ENCODE results near the gene DUS2.

DUS2 gene

GRCh38 chr16:68077866-68078700, 55.0 kb downstream of the DUS2 start:
- DNase-seq (ENCODE audit: low read depth): no peak

GRCh38 chr16:68078701-68079375, 55.8 kb downstream of the DUS2 start:
- DNase-seq (ENCODE audit: low read depth): no peak

DNA sequence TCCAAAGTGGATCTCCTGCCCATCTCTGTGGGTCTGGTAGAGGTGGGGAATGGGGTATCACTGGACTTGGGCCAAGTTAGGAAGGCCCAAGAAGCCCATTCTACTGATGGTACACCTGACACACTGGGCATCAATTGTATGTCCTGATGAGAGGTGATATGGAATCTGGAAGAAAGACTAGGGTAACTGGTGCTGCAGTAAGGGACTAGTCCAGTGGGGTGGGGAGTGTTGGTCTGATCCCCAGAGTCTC, 56.2 kb downstream of the DUS2 start:
- DNase-seq (ENCODE audit: low read depth): no peak

DNA sequence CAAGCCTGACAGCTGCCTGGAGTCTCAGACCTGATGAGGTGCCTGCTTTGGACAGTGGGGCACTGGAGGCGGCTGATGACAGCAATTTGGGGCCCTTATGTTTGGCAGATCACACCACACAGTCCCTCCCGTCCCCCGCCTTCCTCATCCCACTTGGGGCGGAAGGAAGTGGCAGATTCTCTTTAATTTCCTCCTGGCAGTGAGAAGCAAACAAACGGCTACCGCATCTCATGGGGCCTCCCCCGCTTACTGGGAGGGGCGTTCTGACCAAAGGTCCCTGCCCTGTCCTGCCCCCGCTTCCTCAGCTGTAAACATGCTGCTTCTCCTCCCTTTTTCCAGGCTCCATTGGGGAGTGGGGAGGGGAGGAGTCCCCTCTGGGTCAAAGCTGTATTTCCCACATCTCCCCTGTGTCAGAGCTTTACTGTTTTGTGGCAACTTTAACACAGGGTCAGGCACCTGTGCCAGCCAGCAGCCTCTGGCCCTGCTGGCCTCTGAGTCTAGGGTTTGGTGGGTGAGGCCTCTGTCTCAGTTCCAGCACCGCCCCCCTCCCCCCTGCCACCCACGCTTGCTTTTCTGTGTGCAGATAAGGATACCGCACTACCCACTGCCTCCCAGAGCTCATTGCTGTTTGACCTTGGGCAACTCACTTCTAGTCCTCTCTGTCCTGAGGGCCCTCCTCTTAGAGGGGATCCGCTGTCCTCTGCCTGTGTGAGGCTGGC, 56.7 kb downstream of the DUS2 start:
- peak; percentile 84 for DNase-seq (ENCODE audit: low read depth)

- DNase-seq (ENCODE audit: low read depth): no peak
Measured at GRCh38 chr16:68081861-68082628, 59.0 kb downstream of the DUS2 start.

DNA sequence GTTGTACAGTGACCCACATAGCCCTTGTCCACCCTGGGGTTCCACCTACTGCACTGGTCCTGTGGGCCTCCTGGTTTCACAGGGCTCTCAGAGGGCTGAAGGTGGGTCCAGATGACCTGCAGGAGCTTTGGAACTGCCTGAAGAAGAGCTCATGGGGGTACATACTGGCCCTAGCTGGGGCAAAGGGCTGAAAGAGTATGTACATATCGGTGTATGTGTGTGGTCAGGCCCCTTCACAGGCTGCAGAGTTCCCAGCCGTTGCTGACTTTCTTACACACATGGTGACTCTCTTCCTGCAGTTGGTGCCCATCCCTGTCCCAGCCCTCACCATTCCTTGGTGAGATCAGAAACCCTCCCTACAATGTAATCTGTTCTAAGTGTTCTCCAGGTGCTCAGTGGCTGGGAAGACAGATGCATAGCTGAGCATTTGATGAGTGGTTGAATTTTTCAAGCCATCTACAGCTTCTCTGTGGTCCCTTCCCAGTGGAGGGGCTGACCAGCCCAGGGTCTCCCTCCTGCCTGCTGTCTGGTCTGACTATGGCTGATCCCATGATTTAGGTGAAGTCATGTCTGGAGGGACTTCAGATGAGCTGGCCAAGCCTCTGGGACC, 59.6 kb downstream of the DUS2 start:
- no peak for DNase-seq (ENCODE audit: low read depth)

DNA sequence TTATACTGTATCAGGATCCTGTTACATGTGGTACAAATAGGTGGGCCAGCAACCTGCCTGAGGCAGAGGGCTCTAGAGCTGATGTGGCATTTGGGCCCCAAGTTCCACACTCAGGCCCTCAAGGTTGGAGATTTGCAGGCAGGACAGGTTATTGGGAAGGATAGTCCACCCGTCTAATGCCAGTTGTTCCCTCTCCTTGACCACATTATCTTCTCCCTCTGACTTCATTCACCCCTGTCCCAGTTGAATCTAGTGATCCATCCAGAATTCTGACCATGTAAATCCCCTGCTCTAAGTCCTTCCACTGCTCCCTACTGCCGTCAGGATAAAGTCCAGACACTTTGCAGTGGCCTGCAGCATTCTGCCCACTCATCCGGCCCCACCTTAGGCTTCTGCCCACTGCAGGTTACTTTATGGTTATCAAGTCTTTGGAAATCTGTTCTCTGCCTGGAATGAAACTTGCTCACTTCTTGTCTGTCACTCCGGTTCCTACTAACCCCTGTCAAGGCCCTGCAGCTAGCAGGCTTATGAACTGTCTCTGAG, 60.2 kb downstream of the DUS2 start:
- DNase-seq (ENCODE audit: low read depth): no peak

DNA sequence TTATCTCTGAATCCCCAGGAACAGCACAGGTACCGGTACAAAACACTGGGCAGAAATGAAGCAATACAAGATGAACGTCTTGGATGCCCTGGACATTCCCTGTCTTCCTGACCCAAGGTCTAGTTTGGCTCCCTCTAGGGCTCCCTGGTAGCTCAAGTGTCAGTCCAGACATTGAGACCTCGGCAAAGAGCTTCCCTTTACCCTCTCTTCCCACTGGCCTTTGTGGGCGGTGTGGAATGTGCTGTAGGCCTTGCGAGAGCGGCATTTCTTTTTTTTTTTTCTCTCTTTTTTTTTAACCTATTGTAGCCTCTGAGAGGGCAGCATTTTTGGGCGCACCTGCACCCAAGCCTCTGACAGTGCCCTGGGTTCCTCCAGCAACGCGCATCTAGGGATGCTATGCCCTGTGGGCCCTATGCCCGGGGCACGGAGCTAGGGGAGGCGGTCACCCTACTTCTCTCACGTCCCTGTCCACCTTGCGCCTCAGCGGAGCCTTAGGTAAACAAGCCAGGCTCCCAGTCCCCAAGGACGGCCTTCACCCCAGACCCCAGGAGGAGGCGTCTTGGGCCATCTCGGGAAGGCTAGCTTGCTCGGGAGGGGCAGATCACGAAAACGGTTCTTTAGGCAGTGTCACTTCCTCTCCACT, 60.9 kb downstream of the DUS2 start:
- DNase-seq (ENCODE audit: low read depth): peak; percentile 58

DNA sequence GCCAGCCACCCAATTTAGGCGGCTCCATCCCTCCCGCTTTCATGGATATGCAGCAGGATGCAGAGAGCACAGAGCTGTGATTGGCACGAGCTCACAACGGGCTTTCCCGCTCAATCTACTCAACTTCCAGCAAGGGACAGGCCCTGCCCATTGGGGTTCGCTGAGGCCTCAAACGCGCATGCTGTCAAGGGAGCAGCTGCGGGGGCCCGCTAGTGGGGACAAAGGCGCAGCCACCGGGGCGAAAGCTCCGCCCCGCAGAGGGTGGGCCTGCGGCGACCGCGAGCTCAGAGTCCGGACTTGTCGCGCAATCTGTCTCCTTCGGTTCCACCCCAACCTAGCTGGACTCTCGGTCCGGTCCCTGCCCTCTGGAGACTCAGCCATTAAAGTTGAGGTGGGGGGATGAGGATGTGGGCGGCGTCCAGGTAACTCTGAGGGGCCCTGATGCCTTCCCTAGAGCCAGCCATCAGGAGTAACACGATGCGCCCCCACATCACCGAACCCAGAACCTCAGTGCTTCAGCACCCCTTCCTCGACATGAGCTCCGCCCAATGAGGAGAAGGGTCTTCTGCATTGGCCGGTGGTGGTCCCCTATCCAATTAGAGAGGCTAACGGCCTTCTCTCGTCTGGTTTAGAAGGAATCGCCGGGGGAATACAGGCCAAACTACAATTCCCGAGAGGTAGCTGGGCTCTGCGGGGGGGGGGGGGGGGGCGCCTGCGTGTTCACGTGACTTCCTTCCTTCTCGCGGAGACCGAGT, 61.6 kb downstream of the DUS2 start:
- peak; percentile 30 for DNase-seq (ENCODE audit: low read depth)

GRCh38 chr16:68085259-68086071, 62.4 kb downstream of the DUS2 start, which contains the start of gene NFATC3:
Gene NFATC3, plus strand, starts transcription at chr16:68085370. Its CDS starts 312 bp downstream, at chr16:68085682.
- peak; percentile 91 for DNase-seq (ENCODE audit: low read depth)

DNA sequence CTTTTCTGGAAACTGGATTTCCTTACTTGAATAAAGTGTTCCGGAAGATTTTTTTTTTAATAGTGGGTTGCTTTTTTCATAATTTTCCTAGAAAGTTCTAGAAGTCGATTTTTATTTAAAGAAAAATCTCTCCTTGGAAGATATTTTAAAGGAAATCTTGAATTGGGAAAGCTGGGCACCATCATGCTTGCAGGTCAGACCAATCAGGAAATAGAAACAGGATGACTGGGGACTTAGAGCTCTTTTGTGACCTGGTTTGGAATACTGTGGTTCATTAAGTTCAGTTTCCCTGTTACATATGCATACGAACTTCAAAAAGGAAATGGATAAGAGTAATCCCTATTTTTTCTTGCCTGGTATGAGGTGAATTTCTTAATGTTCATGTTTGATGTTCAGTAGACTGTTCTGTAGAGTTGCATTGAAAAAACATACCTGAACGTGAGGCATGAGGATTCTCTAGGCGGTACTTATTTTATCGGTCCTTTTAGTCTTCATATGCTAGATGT, 63.3 kb downstream of the DUS2 start:
- peak; percentile 29 for DNase-seq (ENCODE audit: low read depth)

GRCh38 chr16:68086860-68087268, 63.8 kb downstream of the DUS2 start:
- no peak for DNase-seq (ENCODE audit: low read depth)

DNA sequence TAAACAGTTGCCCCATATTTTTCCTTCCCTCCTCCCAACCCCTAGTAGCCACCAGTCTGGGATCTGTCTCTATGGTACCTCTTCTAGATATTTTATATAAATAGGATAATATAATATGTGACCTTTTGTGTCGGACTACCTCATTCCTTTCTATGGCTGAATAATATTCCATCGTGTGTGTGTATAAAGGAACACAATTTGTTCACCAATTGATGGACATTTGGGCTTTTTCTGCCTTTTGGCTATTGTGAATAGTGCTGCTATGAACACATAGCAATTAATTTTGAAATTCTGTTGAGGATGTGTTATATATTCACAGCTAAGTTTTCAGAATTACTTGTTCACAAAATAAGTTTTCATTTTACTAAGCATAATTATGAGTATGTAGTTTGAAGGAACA, 64.6 kb downstream of the DUS2 start:
- DNase-seq (ENCODE audit: low read depth): no peak

- no peak for DNase-seq (ENCODE audit: low read depth)
Measured at GRCh38 chr16:68088130-68088972, 65.3 kb downstream of the DUS2 start.

- DNase-seq (ENCODE audit: low read depth): no peak
Measured at GRCh38 chr16:68089067-68089466, 66.0 kb downstream of the DUS2 start.

- DNase-seq (ENCODE audit: low read depth): no peak
Measured at GRCh38 chr16:68090130-68090529, 67.0 kb downstream of the DUS2 start.

DNA sequence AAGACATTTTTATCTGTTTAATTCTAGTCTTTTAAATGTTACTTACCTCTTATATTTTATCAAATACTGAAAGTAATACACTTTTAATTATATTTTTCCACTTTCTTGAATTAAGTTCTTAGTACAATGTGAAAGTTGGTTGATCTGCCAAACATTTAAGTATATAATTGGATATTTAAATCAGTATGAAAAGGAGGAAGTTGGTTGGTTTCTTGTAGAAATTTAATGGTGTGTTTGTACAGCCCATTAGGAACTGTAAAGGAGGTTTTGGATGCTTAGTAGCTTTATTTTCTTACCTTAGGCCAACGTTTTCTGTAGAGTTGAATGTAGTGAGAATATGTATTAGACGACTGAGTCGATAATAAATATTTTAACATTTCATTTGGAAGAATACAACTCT, 67.4 kb downstream of the DUS2 start:
- no peak for DNase-seq (ENCODE audit: low read depth)

Data from amniotic epithelial cell (primary cell).